GM12865 (cell line): ENCODE measurements around the gene SENP6.

ENCODE experiments used
- DNase-seq: peaks from one replicate; pipeline ENCODE4 v3.0.0; 2010; ENCODE audit warnings: low read depth
- H3K4me3 ChIP-seq: 2 replicates; pipeline ENCODE4 v1.5.1; 2011; ENCODE audit warnings: mild to moderate bottlenecking, low read depth, low read length, control low read depth
- TF ChIP-seq, protein P1 (sequence below): IDR thresholded peaks from 2 replicates; pipeline ENCODE4 v1.5.1; 2011; ENCODE audit warnings: low read length, control low read depth, low read depth, inconsistent platforms; ENCODE audit not compliant: insufficient read depth; ENCODE audit errors: missing control alignments

The SENP6 gene

DNA sequence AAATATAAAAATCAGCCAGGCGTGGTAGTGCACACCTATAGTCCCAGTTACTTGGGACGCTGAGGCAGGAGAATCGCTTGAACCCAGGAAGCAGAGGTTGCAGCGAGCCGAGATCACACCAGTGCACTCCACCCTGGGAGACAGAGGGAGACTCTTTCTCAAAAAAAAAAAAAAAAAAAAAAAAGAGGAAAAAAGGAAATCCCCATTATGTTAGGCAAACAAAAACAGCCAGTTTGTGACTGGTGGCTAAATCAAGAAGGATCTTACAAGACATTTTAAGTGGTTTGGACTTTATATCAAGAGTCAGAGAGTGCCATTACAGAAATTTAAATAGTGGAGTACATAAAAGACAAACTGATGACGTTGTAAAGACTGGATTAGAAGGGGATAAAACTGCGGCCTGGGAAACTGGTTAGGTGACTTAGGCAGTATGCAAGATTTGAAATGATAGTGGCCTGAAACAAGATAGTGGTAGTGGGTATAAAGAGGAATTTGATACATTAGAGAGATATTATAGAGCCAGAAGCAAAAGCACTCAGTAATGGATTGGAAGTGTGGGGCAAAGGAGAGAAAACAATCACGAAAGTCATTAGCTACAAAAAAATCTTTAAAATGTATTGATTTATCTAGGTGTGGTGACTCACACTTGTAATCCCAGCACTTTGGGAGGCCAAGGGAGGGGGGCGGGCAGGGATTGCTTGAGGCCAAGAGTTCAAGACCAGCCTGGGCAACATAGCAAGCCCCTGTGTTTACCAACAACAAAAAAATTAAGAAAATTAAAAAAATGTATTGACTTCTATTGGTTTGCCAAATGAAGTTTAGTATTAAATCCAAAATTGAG, 145.7 kb downstream of the SENP6 start:
- TF ChIP-seq, protein P1, sequence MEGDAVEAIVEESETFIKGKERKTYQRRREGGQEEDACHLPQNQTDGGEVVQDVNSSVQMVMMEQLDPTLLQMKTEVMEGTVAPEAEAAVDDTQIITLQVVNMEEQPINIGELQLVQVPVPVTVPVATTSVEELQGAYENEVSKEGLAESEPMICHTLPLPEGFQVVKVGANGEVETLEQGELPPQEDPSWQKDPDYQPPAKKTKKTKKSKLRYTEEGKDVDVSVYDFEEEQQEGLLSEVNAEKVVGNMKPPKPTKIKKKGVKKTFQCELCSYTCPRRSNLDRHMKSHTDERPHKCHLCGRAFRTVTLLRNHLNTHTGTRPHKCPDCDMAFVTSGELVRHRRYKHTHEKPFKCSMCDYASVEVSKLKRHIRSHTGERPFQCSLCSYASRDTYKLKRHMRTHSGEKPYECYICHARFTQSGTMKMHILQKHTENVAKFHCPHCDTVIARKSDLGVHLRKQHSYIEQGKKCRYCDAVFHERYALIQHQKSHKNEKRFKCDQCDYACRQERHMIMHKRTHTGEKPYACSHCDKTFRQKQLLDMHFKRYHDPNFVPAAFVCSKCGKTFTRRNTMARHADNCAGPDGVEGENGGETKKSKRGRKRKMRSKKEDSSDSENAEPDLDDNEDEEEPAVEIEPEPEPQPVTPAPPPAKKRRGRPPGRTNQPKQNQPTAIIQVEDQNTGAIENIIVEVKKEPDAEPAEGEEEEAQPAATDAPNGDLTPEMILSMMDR, result no peak
- H3K4me3 ChIP-seq, result no peak overlapping the region
- DNase-seq, result no peak

DNA sequence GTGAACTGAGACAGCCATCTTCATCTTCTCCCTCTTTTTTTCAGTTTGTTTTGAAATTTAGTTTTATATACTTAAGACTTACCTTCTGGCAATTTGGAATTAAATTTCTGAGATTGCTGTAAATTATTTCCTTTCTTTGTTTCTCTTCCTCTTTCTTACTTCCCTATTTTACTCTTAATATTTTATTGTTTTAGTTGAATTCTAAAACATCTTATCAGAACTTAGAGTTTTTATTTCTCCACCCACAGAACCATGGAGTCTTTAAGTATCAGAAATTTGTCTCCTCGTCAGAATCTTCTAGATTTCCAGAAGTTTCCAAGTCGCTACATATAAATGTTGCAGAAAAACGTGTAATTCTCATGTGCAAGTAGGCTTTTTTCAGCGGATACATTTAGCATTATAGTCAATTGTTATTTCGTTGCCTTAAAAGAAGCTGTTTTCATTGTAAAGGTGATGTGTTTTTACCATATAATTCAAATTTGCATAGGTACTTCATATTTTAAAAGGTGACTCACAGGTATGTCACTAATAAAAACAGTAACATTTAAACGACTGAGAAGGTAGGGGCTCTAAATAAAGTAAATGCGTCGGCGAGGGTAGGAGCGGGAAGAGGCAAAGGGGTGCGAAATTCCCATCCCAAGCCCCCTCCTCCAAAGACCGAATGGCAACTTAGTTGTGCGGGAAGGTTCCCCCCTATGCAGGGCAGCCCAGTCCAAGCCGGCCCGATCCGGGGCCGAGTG, 146.5 kb downstream of the SENP6 start:
- H3K4me3 ChIP-seq, result peak overlapping the region; percentile 85
- TF ChIP-seq, protein P1, result no peak

DNA sequence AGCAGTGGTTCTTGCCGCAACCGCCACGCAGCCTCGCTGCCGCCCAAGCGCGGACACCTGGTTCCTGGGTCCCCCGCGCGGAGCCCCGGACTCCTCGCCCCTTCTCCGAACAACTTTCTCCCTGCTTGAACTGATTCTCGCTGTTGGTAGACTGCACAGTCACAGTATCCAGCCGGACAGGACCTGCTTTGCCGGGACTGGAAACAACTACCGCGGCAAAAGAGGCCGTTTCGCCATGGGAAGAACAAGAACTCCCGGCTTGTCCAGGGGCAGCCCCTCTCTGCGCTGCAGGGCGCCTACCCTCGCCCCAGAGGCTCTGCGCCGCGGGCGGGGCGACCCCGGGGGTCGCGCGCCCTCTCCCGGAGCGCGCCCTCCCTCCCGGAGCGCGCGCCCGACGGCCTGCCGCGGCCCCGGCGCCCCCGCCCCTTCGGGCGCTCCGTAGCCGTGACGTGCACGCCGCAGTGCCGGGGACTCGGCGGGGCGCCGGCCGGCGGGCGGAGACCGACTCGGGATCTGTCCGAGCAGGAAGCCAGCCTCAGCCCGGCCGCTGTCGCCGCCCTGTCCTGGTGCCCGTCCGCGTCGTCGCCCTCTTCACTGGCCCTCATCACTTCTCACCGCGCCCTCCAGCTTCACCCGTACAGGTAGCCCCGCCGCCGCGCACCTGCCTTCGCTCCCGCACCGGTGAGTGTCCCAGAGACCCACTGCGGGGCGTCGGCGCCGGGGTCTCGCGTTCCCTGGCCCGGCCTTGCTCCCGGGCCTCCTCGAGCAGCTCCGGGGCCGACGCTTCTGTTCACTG, 147.3 kb downstream of the SENP6 start, which contains the start of gene MYO6:
Gene MYO6 (plus strand): TSS at position 497 of the 796 bp plus-strand sequence. CDS start 68,309 bp downstream, outside the sequence.
- DNase-seq, result peak; percentile 79
- TF ChIP-seq, protein P1, result no peak
- peak within 1 kb of the TSS; percentile 85 for H3K4me3 ChIP-seq

More for the DNA sequence above, 146.5 kb downstream of the SENP6 start:
- DNase-seq, result no peak

DNA sequence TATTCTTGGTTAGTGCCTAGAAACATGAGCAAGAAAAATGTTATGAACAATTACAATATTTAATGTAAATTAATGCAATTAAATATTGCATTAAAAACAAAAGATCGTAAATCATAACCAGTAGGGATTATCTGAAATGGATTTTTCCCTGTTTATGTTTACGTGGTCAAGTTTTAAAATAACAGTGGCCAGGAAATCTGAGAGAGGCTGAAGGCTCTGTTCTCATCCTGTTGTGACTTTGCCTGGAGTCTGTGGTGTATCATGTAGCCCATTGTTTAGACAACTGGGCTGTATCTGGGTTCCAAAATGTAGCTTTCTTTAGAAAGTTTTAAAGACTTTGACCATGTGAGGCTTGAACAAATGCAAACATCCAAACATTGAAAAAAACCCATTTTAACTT, 149.8 kb downstream of the SENP6 start:
- no peak overlapping the region for H3K4me3 ChIP-seq
- TF ChIP-seq, protein P1, result no peak
- no peak for DNase-seq

DNA sequence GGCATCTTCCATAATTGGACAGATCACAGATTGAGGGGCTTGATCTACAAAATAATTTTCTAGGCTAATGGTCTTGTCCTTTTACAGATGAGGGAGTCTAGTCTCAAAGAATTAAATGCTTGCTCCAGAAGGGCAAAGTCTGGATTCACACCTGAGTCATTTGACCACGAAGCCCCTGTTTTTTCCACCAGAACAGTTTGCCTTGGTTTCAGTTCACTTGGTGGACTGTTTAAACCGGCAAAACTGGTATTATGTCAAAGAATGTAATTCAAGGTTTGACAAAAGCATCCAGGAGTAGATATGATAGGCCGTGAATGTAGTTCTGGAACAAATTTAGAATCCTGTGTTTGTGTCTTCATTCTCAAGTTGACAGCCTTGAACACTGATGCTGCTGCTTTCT, 150.7 kb downstream of the SENP6 start:
- no peak for DNase-seq
- TF ChIP-seq, protein P1, result no peak
- no peak overlapping the region for H3K4me3 ChIP-seq

DNA sequence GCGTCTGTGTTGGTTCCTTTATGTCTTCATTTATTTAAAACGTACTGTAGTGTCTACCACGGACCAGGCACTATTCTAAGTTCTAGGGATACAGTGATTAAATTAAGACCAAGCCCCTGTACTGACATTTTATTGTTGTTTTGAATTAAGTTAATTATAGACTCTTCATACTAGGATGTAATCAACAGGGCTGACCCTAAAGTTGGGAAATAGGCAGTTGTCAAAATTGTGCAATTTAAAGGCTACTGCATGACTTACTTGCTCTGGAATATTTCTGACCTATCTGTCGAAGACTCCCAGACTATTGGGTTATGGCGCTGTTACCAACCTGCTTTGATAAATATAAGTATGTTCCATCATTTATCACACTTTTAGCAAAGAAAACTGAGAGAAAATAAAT, 154.0 kb downstream of the SENP6 start:
- H3K4me3 ChIP-seq, result no peak overlapping the region
- no peak for DNase-seq

More for the DNA sequence above, 154.0 kb downstream of the SENP6 start:
- TF ChIP-seq, protein P1, result no peak
